Smooth muscle cell (in vitro differentiated cells): ENCODE results near the gene SEMA3G. TPM values are rescaled to one million over a fixed set of nuclear protein-coding genes. Genes with fewer than 3 reads are reported as not detected.

Experiments
- DNase-seq: peaks from one replicate; lab custom pipeline; 2025; ENCODE audit not compliant: unreplicated experiment; lab: John Stamatoyannopoulos, UW
- H2AFZ ChIP-seq: fragments of 200-600 bp; sonication (generic); 2 replicates; pipeline ENCODE4 v1.6.0; 2016; ENCODE audit warnings: antibody characterized with exemption, low read depth, mild to moderate bottlenecking
- H3F3A ChIP-seq: fragments of 200-600 bp; sonication (generic); 2 replicates; pipeline ENCODE4 v1.6.0; 2017; ENCODE audit warnings: antibody characterized with exemption, low read depth
- H3K27ac ChIP-seq: fragments of 200-600 bp; sonication (generic); 2 replicates; pipeline ENCODE4 v1.5.1; 2016; ENCODE audit warnings: low read depth, mild to moderate bottlenecking
- H3K27me3 ChIP-seq: fragments of 200-600 bp; sonication (generic); 2 replicates; pipeline ENCODE4 v1.6.1; 2016; ENCODE audit warnings: low read depth, mild to moderate bottlenecking
- H3K36me3 ChIP-seq: fragments of 200-600 bp; sonication (generic); 2 replicates; pipeline ENCODE4 v1.5.1; 2016; ENCODE audit warnings: low read depth
- H3K4me1 ChIP-seq: fragments of 200-600 bp; sonication (generic); 2 replicates; pipeline ENCODE4 v1.5.1; 2016; ENCODE audit warnings: low read depth
- H3K4me2 ChIP-seq: fragments of 200-600 bp; sonication (generic); 2 replicates; pipeline ENCODE4 v1.6.0; 2016; ENCODE audit warnings: mild to moderate bottlenecking
- H3K4me3 ChIP-seq: fragments of 200-600 bp; sonication (generic); 2 replicates; pipeline ENCODE4 v1.5.1; 2016; ENCODE audit warnings: mild to moderate bottlenecking
- H3K79me2 ChIP-seq: fragments of 200-600 bp; sonication (generic); 2 replicates; pipeline ENCODE4 v1.6.0; 2016; ENCODE audit warnings: low read depth, mild to moderate bottlenecking
- H3K9ac ChIP-seq: fragments of 200-600 bp; sonication (generic); 2 replicates; pipeline ENCODE4 v1.6.0; 2016; ENCODE audit warnings: low read depth
- H3K9me3 ChIP-seq: fragments of 200-600 bp; sonication (generic); replicated peaks from 2 replicates; pipeline ENCODE4 v1.5.1; 2016; ENCODE audit warnings: low read depth
- H4K20me1 ChIP-seq: fragments of 200-600 bp; sonication (generic); 2 replicates; pipeline ENCODE4 v1.6.0; 2016; ENCODE audit warnings: low read depth
- CTCF ChIP-seq: fragments of 200-600 bp; sonication (generic); IDR thresholded peaks from 2 replicates; pipeline ENCODE4 v1.5.1; 2017; ENCODE audit warnings: borderline replicate concordance, mild to moderate bottlenecking, antibody characterized with exemption; ENCODE audit not compliant: insufficient read depth, poor library complexity, severe bottlenecking
- WGBS: methylation state at CpG from one replicate; pipeline ENCODE4 v1.1.7; 2016; ENCODE audit warnings: low lambda C conversion rate; 5-methylcytosine and 5-hydroxymethylcytosine counted together
- polyA plus RNA-seq: library from polyadenylated mRNA; unstranded; fragments of >200 nt; fragmentation: Nextera tagmentation; extraction: Ambion mirVana; gene quantifications from 2 replicates; pipeline ENCODE4 v1.2.1, GENCODE V29; 2016
- total RNA-seq: library from RNA; depleted of rRNA; stranded (reverse); fragments of >200 nt; gene quantifications from 2 replicates; pipeline ENCODE4 v1.2.3, GENCODE V29; 2014

The SEMA3G gene
- total and polyA plus RNA-seq, 2 experiments from 2014 or later, result 0.09 TPM

GRCh38 chr3:52406791-52407510, 38.0 kb downstream of the SEMA3G start:
- H2AFZ ChIP-seq, result no peak overlapping the region
- no peak overlapping the region for H3K9ac ChIP-seq
- H3K79me2 ChIP-seq, result peaks cover 24% of the 10 kb centered on the region
- no peak for TF ChIP-seq CTCF
- H3K27ac ChIP-seq, result no peak overlapping the region
- no peak overlapping the region for H3K4me2 ChIP-seq
- H3K27me3 ChIP-seq, result no peaks in the 10 kb centered on the region
- no peaks in the 10 kb centered on the region for H3K9me3 ChIP-seq
- 97% methylated on average over 19 of the region's 20 CpGs for WGBS
- H3F3A ChIP-seq, result no peaks in the 10 kb centered on the region
- H4K20me1 ChIP-seq, result no peaks in the 10 kb centered on the region
- no peak overlapping the region for H3K4me3 ChIP-seq
- H3K36me3 ChIP-seq, result no peaks in the 10 kb centered on the region
- H3K4me1 ChIP-seq, result peaks cover 16% of the 10 kb centered on the region
- DNase-seq, result no peak

- Histone ChIP-seq H3F3A (no peaks in the 10 kb centered on the region), H3K4me3 (no peak overlapping the region), H3K36me3 (no peaks in the 10 kb centered on the region), H3K9me3 (no peaks in the 10 kb centered on the region), H3K79me2 (peaks cover 24% of the 10 kb centered on the region), H3K4me2 (no peak overlapping the region), H3K27me3 (no peaks in the 10 kb centered on the region), H3K27ac (no peak overlapping the region), H4K20me1 (no peaks in the 10 kb centered on the region), H2AFZ (no peak overlapping the region), H3K4me1 (peaks cover 9% of the 10 kb centered on the region), H3K9ac (no peak overlapping the region)
- WGBS, result 96% methylated on average over 11 of the region's 11 CpGs
- no peak for DNase-seq
- TF ChIP-seq CTCF, result no peak
Observed at GRCh38 chr3:52406231-52406661, 38.7 kb downstream of the SEMA3G start.

GRCh38 chr3:52405601-52406110, 39.2 kb downstream of the SEMA3G start:
- Histone ChIP-seq H3K4me2 (no peak overlapping the region), H2AFZ (no peak overlapping the region), H3F3A (no peaks in the 10 kb centered on the region), H3K4me1 (peaks cover 9% of the 10 kb centered on the region), H3K9me3 (no peaks in the 10 kb centered on the region), H3K36me3 (no peaks in the 10 kb centered on the region), H3K27ac (no peak overlapping the region), H3K27me3 (no peaks in the 10 kb centered on the region), H4K20me1 (no peaks in the 10 kb centered on the region), H3K4me3 (no peak overlapping the region), H3K79me2 (peaks cover 24% of the 10 kb centered on the region), H3K9ac (no peak overlapping the region)
- 95% methylated on average over 4 of the region's 4 CpGs for WGBS
- no peak for TF ChIP-seq CTCF
- no peak for DNase-seq

GRCh38 chr3:52405066-52405465, 39.8 kb downstream of the SEMA3G start:
- TF ChIP-seq CTCF, result no peak
- DNase-seq, result no peak
- H3K27ac ChIP-seq, result no peak overlapping the region
- no peak overlapping the region for H2AFZ ChIP-seq
- H3K4me3 ChIP-seq, result no peak overlapping the region
- H3K9ac ChIP-seq, result no peak overlapping the region
- no peaks in the 10 kb centered on the region for H3K9me3 ChIP-seq
- WGBS, result 94% methylated on average over 6 of the region's 6 CpGs
- H3K27me3 ChIP-seq, result no peaks in the 10 kb centered on the region
- no peaks in the 10 kb centered on the region for H3F3A ChIP-seq
- peaks cover 9% of the 10 kb centered on the region for H3K4me1 ChIP-seq
- H4K20me1 ChIP-seq, result no peaks in the 10 kb centered on the region
- H3K36me3 ChIP-seq, result no peaks in the 10 kb centered on the region
- H3K79me2 ChIP-seq, result peaks cover 24% of the 10 kb centered on the region
- no peak overlapping the region for H3K4me2 ChIP-seq
